Transverse colon (tissue), 4 donors: ENCODE data around the gene KRTAP9-9. TPM values are rescaled to one million over a fixed set of nuclear protein-coding genes. Genes with fewer than 3 reads are reported as not detected.

Experiments used
- DNase-seq: peaks from one replicate; pipeline ENCODE4 v3.0.0-alpha.2; 2019
- H3K27ac ChIP-seq, 4 donors: fragments of 200-600 bp; sonication (generic); 2 replicates each; pipeline ENCODE4 v1.5.1; 2016 to 2018; ENCODE audit warnings: inconsistent platforms in 4 of 4
- H3K27me3 ChIP-seq: fragments of 200-600 bp; sonication (generic); 2 replicates; pipeline ENCODE4 v1.5.1; 2017; ENCODE audit warnings: inconsistent platforms
- H3K36me3 ChIP-seq, 4 donors: fragments of 200-600 bp; sonication (generic); 2 replicates each; pipeline ENCODE4 v1.5.1; 2017 to 2019; ENCODE audit warnings: inconsistent platforms in 4 of 4
- H3K4me1 ChIP-seq, 4 donors: fragments of 200-600 bp; sonication (generic); 2 replicates each; pipeline ENCODE4 v1.5.1; 2017 to 2020; ENCODE audit warnings: inconsistent platforms in 4 of 4
- H3K4me3 ChIP-seq, 4 donors: fragments of 200-600 bp; sonication (generic); 1 replicate in 1 of 4; 2 replicates in 3 of 4; pipeline versions ENCODE4 v1.5.1 to v1.6.1; 2017 to 2019; ENCODE audit warnings: inconsistent platforms in 4 of 4
- H3K9me3 ChIP-seq, 2 donors: fragments of 200-600 bp; sonication (generic); 2 replicates each; pipeline ENCODE4 v1.5.1; 2017 to 2019; ENCODE audit warnings: inconsistent platforms in 2 of 2
- CTCF ChIP-seq, 5 experiments: fragments of 200-600 bp in 3 of 5; fragments of 450-650 bp in 2 of 5; sonication (generic) in 3 of 5; IDR thresholded peaks; 1 replicate in 2 of 5; 2 replicates in 3 of 5; pipeline ENCODE4 v1.5.1; 2016 to 2017; ENCODE audit warnings: antibody characterized with exemption in 5 of 5, inconsistent platforms in 3 of 5, mild to moderate bottlenecking in 2 of 5, moderate library complexity in 1 of 5
- EP300 ChIP-seq: sonication (generic); formaldehyde crosslinking; IDR thresholded peaks from one replicate; pipeline ENCODE4 v1.6.1; 2017; ENCODE audit warnings: antibody characterized with exemption, low read depth
- POLR2A ChIP-seq: fragments of 450-650 bp; IDR thresholded peaks from one replicate; pipeline ENCODE4 v1.6.1; 2016; ENCODE audit warnings: antibody characterized with exemption, mild to moderate bottlenecking, moderate library complexity
- POLR2AphosphoS5 ChIP-seq, 3 donors: sonication (generic); formaldehyde crosslinking; IDR thresholded peaks; one replicate each; pipeline ENCODE4 v1.6.1; 2016; ENCODE audit warnings: antibody characterized with exemption in 3 of 3
- WGBS, 2 donors: methylation state at CpG; one replicate each; pipeline ENCODE4 v1.1.5; 2018; ENCODE audit warnings: low coverage in 1 of 2; 5-methylcytosine and 5-hydroxymethylcytosine counted together
- in situ Hi-C, 4 donors: fragments of 200-750 bp; cut with MboI; loops; one replicate each; pipeline versions ENCODE4 v1.15.0 to v1.15.1; 2017; ENCODE audit warnings: low sequenced_read_pairs in 3 of 4, low pct_ligation_motif_present in 1 of 4, low pct_unique_long_range_greater_than_20kb in 1 of 4
- intact Hi-C: fragments of 100-400 bp; cut with DNase I; formaldehyde crosslinking; loops from one replicate; pipeline ENCODE4 v1.15.1; 2023; ENCODE audit warnings: low total_unique reads
- total RNA-seq, 4 donors: library from RNA; depleted of rRNA; stranded (reverse); fragments of >200 nt; gene quantifications; one replicate each; pipeline ENCODE4 v1.1.0, GENCODE V29; 2016

Gene KRTAP9-9
- total RNA-seq, 4 donors from 2014 or later = not detected

- Histone ChIP-seq H3K9me3 (no peaks in the 10 kb centered on the region), H3K27ac (no peak overlapping the region), H3K4me3 (no peak overlapping the region), H3K27me3 (peaks cover 20% of the 10 kb centered on the region), H3K36me3 (no peaks in the 10 kb centered on the region), H3K4me1 (no peaks in the 10 kb centered on the region)
- intact Hi-C loops = no loop called here
- in situ Hi-C loops = no loop called here
- WGBS, 2 donors = 71 to 100% methylated on average over 1 of the region's 1 CpG
- TF ChIP-seq EP300 (no peak), CTCF (IDR thresholded peaks at IDR 0.05) (no peak), POLR2AphosphoS5 (IDR thresholded peaks at IDR 0.05) (no peak), POLR2A (no peak)
- no peak for DNase-seq
These were observed 38.8 kb downstream of the KRTAP9-9 start for GRCh38 chr17:41294016-41294415.

GRCh38 chr17:41296846-41297245 lies 41.7 kb downstream of the KRTAP9-9 start:
- TF ChIP-seq POLR2AphosphoS5 (IDR thresholded peaks at IDR 0.05) (no peak), EP300 (no peak), POLR2A (no peak), CTCF (IDR thresholded peaks at IDR 0.05) (no peak)

GRCh38 chr17:41298458-41299135 lies 43.4 kb downstream of the KRTAP9-9 start:
- H3K27ac ChIP-seq = no peak overlapping the region
- H3K4me3 ChIP-seq = no peak overlapping the region
- no peaks in the 10 kb centered on the region for H3K36me3 ChIP-seq
- in situ Hi-C loops (no loop called here), intact Hi-C loops (no loop called here)
- WGBS, 2 donors = 50 to 88% methylated on average over 1 to 20 of the region's 20 CpGs
- TF ChIP-seq POLR2AphosphoS5 (IDR thresholded peaks at IDR 0.05) = no peak
- TF ChIP-seq POLR2A = no peak
- TF ChIP-seq CTCF (IDR thresholded peaks at IDR 0.05) = no peak
- no peak for TF ChIP-seq EP300
- H3K4me1 ChIP-seq = no peaks in the 10 kb centered on the region
- no peaks in the 10 kb centered on the region for H3K9me3 ChIP-seq
- DNase-seq = no peak
- H3K27me3 ChIP-seq = peaks cover 8% of the 10 kb centered on the region

More at GRCh38 chr17:41296846-41297245, 41.7 kb downstream of the KRTAP9-9 start:
- peaks cover 13% of the 10 kb centered on the region for H3K27me3 ChIP-seq
- in situ Hi-C loops = no loop called here
- no peaks in the 10 kb centered on the region for H3K36me3 ChIP-seq
- no peaks in the 10 kb centered on the region for H3K4me1 ChIP-seq
- H3K27ac ChIP-seq = no peak overlapping the region
- no peak overlapping the region for H3K4me3 ChIP-seq
- H3K9me3 ChIP-seq = no peaks in the 10 kb centered on the region
- no peak for DNase-seq
- intact Hi-C loops = no loop called here
- WGBS, 2 donors = 40 to 56% methylated on average over 1 of the region's 1 CpG

GRCh38 chr17:41301204-41301790 lies 46.1 kb downstream of the KRTAP9-9 start:
- DNase-seq = no peak
- WGBS, 2 donors = 60 to 74% methylated on average over 4 to 5 of the region's 5 CpGs
- Histone ChIP-seq H3K36me3 (no peaks in the 10 kb centered on the region), H3K9me3 (no peaks in the 10 kb centered on the region), H3K27me3 (peaks cover 8% of the 10 kb centered on the region), H3K4me3 (no peak overlapping the region), H3K4me1 (no peaks in the 10 kb centered on the region), H3K27ac (no peak overlapping the region)
- no peak for TF ChIP-seq CTCF (IDR thresholded peaks at IDR 0.05)
- TF ChIP-seq EP300 = no peak
- intact Hi-C loops = no loop called here
- in situ Hi-C loops = no loop called here
